Osteoblast (primary cell): ENCODE measurements around the gene SERPINI1. TPM values are rescaled to one million over a fixed set of nuclear protein-coding genes. Genes with fewer than 3 reads are reported as not detected.

Experiments used
- DNase-seq: peaks from one replicate; pipeline ENCODE4 v3.0.0; 2011; ENCODE audit warnings: low spot score, mixed read lengths; ENCODE audit not compliant: insufficient read length; ENCODE audit errors: missing footprints
- H2AFZ ChIP-seq: 2 replicates; pipeline ENCODE4 v1.6.0; 2011; ENCODE audit warnings: mild to moderate bottlenecking, low read length
- H3K27ac ChIP-seq: 2 replicates; pipeline ENCODE4 v1.5.1; 2011; ENCODE audit warnings: mild to moderate bottlenecking, low read depth, low read length, moderate library complexity
- H3K27me3 ChIP-seq: 2 replicates; pipeline ENCODE4 v1.6.0; 2012; ENCODE audit warnings: mild to moderate bottlenecking, control low read depth, inconsistent platforms, low read length, moderate library complexity; ENCODE audit not compliant: insufficient read depth
- H3K36me3 ChIP-seq: 2 replicates; pipeline ENCODE4 v1.5.1; 2011; ENCODE audit warnings: mild to moderate bottlenecking, low read length, control low read depth, moderate library complexity; ENCODE audit not compliant: insufficient read depth
- H3K4me1 ChIP-seq: 2 replicates; pipeline ENCODE4 v1.5.1; 2011; ENCODE audit warnings: mild to moderate bottlenecking, low read length, control low read depth, moderate library complexity; ENCODE audit not compliant: insufficient read depth
- H3K4me2 ChIP-seq: 2 replicates; pipeline ENCODE4 v1.6.0; 2011; ENCODE audit warnings: mild to moderate bottlenecking, low read length; ENCODE audit not compliant: insufficient read depth
- H3K4me3 ChIP-seq: fragments of 200-600 bp; sonication (generic); 3 replicates; pipeline ENCODE4 v1.5.1; 2012; ENCODE audit warnings: mild to moderate bottlenecking, low read length, inconsistent platforms; ENCODE audit not compliant: insufficient read depth
- H3K79me2 ChIP-seq: 2 replicates; pipeline ENCODE4 v1.6.0; 2012; ENCODE audit warnings: mild to moderate bottlenecking, low read length, control low read depth, inconsistent platforms; ENCODE audit not compliant: insufficient read depth
- H3K9me3 ChIP-seq: 2 replicates; pipeline ENCODE4 v1.5.1; 2011; ENCODE audit warnings: low read depth, low read length, control low read depth
- H4K20me1 ChIP-seq: 2 replicates; pipeline ENCODE4 v1.6.0; 2012; ENCODE audit warnings: mild to moderate bottlenecking, low read length, control low read depth; ENCODE audit not compliant: insufficient read depth
- CTCF ChIP-seq: IDR thresholded peaks from 2 replicates; pipeline ENCODE4 v1.5.1; 2011; ENCODE audit warnings: mild to moderate bottlenecking, low read depth, low read length, moderate library complexity; ENCODE audit errors: extremely low read depth
- total RNA-seq: library from RNA; depleted of rRNA; stranded (reverse); fragments of >200 nt; gene quantifications from 2 replicates; pipeline ENCODE4 v1.2.3, GENCODE V29; 2012

SERPINI1 gene
- total RNA-seq, 1 donor = 1.4 TPM

- Histone ChIP-seq H2AFZ (no peak overlapping the region), H3K4me2 (no peak overlapping the region)
- DNase-seq = no peak
Observed at GRCh38 chr3:167851171-167851570, 115.7 kb downstream of the SERPINI1 start.

GRCh38 chr3:167851749-167852148 is 116.2 kb downstream of the SERPINI1 start:
- no peaks in the 10 kb centered on the region for H3K9me3 ChIP-seq
- H3K27me3 ChIP-seq = no peaks in the 10 kb centered on the region
- no peaks in the 10 kb centered on the region for H4K20me1 ChIP-seq
- DNase-seq = no peak
- no peak overlapping the region for H3K4me2 ChIP-seq
- H2AFZ ChIP-seq = no peak overlapping the region
- no peak overlapping the region for H3K27ac ChIP-seq
- no peaks in the 10 kb centered on the region for H3K79me2 ChIP-seq
- H3K4me3 ChIP-seq = no peak overlapping the region
- no peaks in the 10 kb centered on the region for H3K4me1 ChIP-seq
- H3K36me3 ChIP-seq = no peaks in the 10 kb centered on the region
- no peak for TF ChIP-seq CTCF

More at GRCh38 chr3:167851171-167851570, 115.7 kb downstream of the SERPINI1 start:
- Histone ChIP-seq H3K9me3 (no peaks in the 10 kb centered on the region), H4K20me1 (no peaks in the 10 kb centered on the region), H3K27ac (no peak overlapping the region), H3K4me1 (no peaks in the 10 kb centered on the region), H3K79me2 (no peaks in the 10 kb centered on the region), H3K27me3 (no peaks in the 10 kb centered on the region), H3K4me3 (no peak overlapping the region), H3K36me3 (no peaks in the 10 kb centered on the region)
- no peak for TF ChIP-seq CTCF

- Histone ChIP-seq H3K4me2 (no peak overlapping the region), H2AFZ (no peak overlapping the region), H3K9me3 (no peaks in the 10 kb centered on the region), H3K27me3 (no peaks in the 10 kb centered on the region), H4K20me1 (no peaks in the 10 kb centered on the region), H3K4me3 (no peak overlapping the region), H3K79me2 (no peaks in the 10 kb centered on the region), H3K36me3 (no peaks in the 10 kb centered on the region), H3K4me1 (no peaks in the 10 kb centered on the region), H3K27ac (no peak overlapping the region)
- TF ChIP-seq CTCF = no peak
- no peak for DNase-seq
Observed at GRCh38 chr3:167852216-167852615, 116.7 kb downstream of the SERPINI1 start.

- no peak for DNase-seq
- no peaks in the 10 kb centered on the region for H3K9me3 ChIP-seq
- no peaks in the 10 kb centered on the region for H3K27me3 ChIP-seq
- H2AFZ ChIP-seq = no peak overlapping the region
- H3K4me1 ChIP-seq = no peaks in the 10 kb centered on the region
- no peak for TF ChIP-seq CTCF
- no peak overlapping the region for H3K4me3 ChIP-seq
- H3K79me2 ChIP-seq = no peaks in the 10 kb centered on the region
- H3K36me3 ChIP-seq = no peaks in the 10 kb centered on the region
- no peaks in the 10 kb centered on the region for H4K20me1 ChIP-seq
- no peak overlapping the region for H3K4me2 ChIP-seq
- H3K27ac ChIP-seq = no peak overlapping the region
Observed at GRCh38 chr3:167854063-167854462, 118.5 kb downstream of the SERPINI1 start.
